Smooth muscle cell (in vitro differentiated cells): ENCODE measurements around the gene BACH2. TPM values are rescaled to one million over a fixed set of nuclear protein-coding genes. Genes with fewer than 3 reads are reported as not detected.

Source experiments
- DNase-seq: peaks from one replicate; lab custom pipeline; 2025; ENCODE audit not compliant: unreplicated experiment; lab: John Stamatoyannopoulos, UW
- H2AFZ ChIP-seq: fragments of 200-600 bp; sonication (generic); 2 replicates; pipeline ENCODE4 v1.6.0; 2016; ENCODE audit warnings: antibody characterized with exemption, low read depth, mild to moderate bottlenecking
- H3F3A ChIP-seq: fragments of 200-600 bp; sonication (generic); 2 replicates; pipeline ENCODE4 v1.6.0; 2017; ENCODE audit warnings: antibody characterized with exemption, low read depth
- H3K27ac ChIP-seq: fragments of 200-600 bp; sonication (generic); 2 replicates; pipeline ENCODE4 v1.5.1; 2016; ENCODE audit warnings: low read depth, mild to moderate bottlenecking
- H3K27me3 ChIP-seq: fragments of 200-600 bp; sonication (generic); 2 replicates; pipeline ENCODE4 v1.6.1; 2016; ENCODE audit warnings: low read depth, mild to moderate bottlenecking
- H3K36me3 ChIP-seq: fragments of 200-600 bp; sonication (generic); 2 replicates; pipeline ENCODE4 v1.5.1; 2016; ENCODE audit warnings: low read depth
- H3K4me1 ChIP-seq: fragments of 200-600 bp; sonication (generic); 2 replicates; pipeline ENCODE4 v1.5.1; 2016; ENCODE audit warnings: low read depth
- H3K4me2 ChIP-seq: fragments of 200-600 bp; sonication (generic); 2 replicates; pipeline ENCODE4 v1.6.0; 2016; ENCODE audit warnings: mild to moderate bottlenecking
- H3K4me3 ChIP-seq: fragments of 200-600 bp; sonication (generic); 2 replicates; pipeline ENCODE4 v1.5.1; 2016; ENCODE audit warnings: mild to moderate bottlenecking
- H3K79me2 ChIP-seq: fragments of 200-600 bp; sonication (generic); 2 replicates; pipeline ENCODE4 v1.6.0; 2016; ENCODE audit warnings: low read depth, mild to moderate bottlenecking
- H3K9ac ChIP-seq: fragments of 200-600 bp; sonication (generic); 2 replicates; pipeline ENCODE4 v1.6.0; 2016; ENCODE audit warnings: low read depth
- H3K9me3 ChIP-seq: fragments of 200-600 bp; sonication (generic); replicated peaks from 2 replicates; pipeline ENCODE4 v1.5.1; 2016; ENCODE audit warnings: low read depth
- H4K20me1 ChIP-seq: fragments of 200-600 bp; sonication (generic); 2 replicates; pipeline ENCODE4 v1.6.0; 2016; ENCODE audit warnings: low read depth
- WGBS: methylation state at CpG from one replicate; pipeline ENCODE4 v1.1.7; 2016; ENCODE audit warnings: low lambda C conversion rate; 5-methylcytosine and 5-hydroxymethylcytosine counted together
- polyA plus RNA-seq: library from polyadenylated mRNA; unstranded; fragments of >200 nt; fragmentation: Nextera tagmentation; extraction: Ambion mirVana; gene quantifications from 2 replicates; pipeline ENCODE4 v1.2.1, GENCODE V29; 2016
- total RNA-seq: library from RNA; depleted of rRNA; stranded (reverse); fragments of >200 nt; gene quantifications from 2 replicates; pipeline ENCODE4 v1.2.3, GENCODE V29; 2014
- TF ChIP-seq, protein P1 (sequence below): fragments of 200-600 bp; sonication (generic); IDR thresholded peaks from 2 replicates; pipeline ENCODE4 v1.5.1; 2017; ENCODE audit warnings: borderline replicate concordance, mild to moderate bottlenecking, antibody characterized with exemption; ENCODE audit not compliant: insufficient read depth, poor library complexity, severe bottlenecking

Gene BACH2
- total and polyA plus RNA-seq, 2 experiments from 2014 or later: 3.0 to 4.5 TPM

DNA sequence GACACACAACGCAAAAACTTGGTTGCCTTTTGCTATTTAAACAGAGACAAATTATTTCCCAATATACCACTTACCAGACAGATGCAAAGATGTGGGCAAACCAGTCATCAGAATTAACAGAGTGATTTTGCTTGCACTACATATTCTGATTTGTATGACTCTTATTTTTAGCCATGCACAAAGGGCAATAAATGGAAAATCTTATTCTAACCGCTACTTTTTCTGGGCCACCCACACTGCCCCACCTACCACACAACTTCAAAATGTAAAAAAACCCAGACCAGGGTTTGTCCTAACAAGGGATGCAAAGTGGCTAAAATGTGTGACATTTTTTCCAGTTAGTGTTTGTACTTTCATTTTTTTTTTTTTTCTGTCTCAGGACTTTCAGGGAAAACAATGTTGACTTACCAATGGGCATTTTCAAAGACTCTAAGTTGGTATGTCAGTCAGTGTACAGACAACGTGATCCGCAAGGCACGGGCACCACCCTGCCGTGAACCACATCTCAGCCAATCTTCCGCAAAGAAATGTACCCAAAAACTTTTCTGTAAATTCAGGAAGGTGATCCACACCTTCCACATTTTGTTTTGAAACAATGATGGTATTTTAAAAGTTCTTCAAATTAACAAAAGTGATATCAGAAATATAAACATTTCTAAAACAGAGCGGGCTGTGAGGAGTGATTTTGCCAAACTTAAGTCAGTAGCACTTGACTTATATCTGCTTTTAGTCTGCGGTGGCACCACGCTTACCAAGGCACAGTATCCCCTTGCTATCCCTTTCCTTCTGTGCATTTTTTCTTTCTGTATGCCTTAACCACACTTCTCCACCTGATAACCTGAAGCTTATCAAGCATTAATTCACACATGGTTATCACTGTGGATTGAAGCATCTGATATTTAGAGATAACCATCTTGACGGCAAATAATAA lies 216.8 kb downstream of the BACH2 start:
- Histone ChIP-seq H3K4me3 (no peak overlapping the region), H3K9ac (peak overlapping the region; percentile 68), H4K20me1 (no peaks in the 10 kb centered on the region), H3K4me2 (peak overlapping the region; percentile 56), H3K27ac (peak overlapping the region; percentile 87), H3K27me3 (no peaks in the 10 kb centered on the region), H3K9me3 (no peaks in the 10 kb centered on the region), H3F3A (no peaks in the 10 kb centered on the region), H2AFZ (no peak overlapping the region), H3K79me2 (no peaks in the 10 kb centered on the region), H3K4me1 (peaks cover 3% of the 10 kb centered on the region), H3K36me3 (no peaks in the 10 kb centered on the region)
- TF ChIP-seq, protein P1, sequence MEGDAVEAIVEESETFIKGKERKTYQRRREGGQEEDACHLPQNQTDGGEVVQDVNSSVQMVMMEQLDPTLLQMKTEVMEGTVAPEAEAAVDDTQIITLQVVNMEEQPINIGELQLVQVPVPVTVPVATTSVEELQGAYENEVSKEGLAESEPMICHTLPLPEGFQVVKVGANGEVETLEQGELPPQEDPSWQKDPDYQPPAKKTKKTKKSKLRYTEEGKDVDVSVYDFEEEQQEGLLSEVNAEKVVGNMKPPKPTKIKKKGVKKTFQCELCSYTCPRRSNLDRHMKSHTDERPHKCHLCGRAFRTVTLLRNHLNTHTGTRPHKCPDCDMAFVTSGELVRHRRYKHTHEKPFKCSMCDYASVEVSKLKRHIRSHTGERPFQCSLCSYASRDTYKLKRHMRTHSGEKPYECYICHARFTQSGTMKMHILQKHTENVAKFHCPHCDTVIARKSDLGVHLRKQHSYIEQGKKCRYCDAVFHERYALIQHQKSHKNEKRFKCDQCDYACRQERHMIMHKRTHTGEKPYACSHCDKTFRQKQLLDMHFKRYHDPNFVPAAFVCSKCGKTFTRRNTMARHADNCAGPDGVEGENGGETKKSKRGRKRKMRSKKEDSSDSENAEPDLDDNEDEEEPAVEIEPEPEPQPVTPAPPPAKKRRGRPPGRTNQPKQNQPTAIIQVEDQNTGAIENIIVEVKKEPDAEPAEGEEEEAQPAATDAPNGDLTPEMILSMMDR: no peak
- no peak for DNase-seq
- WGBS: 85% methylated on average over 11 of the region's 11 CpGs

DNA sequence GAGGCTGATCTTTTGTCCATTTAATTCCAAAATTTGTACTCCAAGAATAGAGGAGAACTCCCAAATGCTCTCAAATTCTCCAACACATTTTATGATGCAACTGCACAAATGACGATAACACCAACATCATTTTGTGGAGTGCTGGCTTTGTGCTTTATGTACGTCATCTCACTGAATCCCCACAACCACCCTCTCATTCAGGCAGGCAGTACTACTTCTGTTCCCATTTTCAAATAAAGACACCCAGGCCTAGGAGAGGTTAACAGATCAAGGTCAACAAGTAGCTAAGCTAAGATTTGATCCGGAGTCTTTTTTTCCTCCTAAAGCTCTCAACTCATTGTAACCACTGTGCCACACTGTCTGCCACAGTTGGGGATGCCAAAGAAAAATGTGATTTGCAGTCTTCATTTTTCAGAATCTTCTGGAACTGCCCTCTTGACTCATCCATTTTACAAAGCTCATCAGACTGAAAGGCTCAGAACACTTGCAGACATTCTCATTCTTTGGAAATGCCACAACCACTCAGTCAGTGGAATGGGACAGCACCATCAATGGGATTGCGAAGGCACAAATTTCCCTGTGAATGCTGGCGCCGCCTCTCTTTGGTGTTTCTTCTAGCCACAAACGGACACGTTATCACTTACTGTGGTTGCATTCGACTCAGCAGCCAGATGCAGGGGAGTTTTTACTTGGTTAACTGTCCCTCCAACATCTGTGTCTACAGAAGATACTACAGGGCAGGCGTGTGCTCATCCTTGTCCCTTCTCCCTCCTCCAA lies 217.9 kb downstream of the BACH2 start:
- H3K27me3 ChIP-seq: no peaks in the 10 kb centered on the region
- peak overlapping the region; percentile 56 for H3K4me2 ChIP-seq
- H2AFZ ChIP-seq: no peak overlapping the region
- H3K27ac ChIP-seq: peak overlapping the region; percentile 87
- no peaks in the 10 kb centered on the region for H3K9me3 ChIP-seq
- H3K36me3 ChIP-seq: no peaks in the 10 kb centered on the region
- H3F3A ChIP-seq: no peaks in the 10 kb centered on the region
- no peaks in the 10 kb centered on the region for H3K79me2 ChIP-seq
- 45% methylated on average over 10 of the region's 10 CpGs for WGBS
- TF ChIP-seq, protein P1: no peak
- peak overlapping the region; percentile 68 for H3K9ac ChIP-seq
- H3K4me1 ChIP-seq: peaks cover 14% of the 10 kb centered on the region
- no peaks in the 10 kb centered on the region for H4K20me1 ChIP-seq
- no peak for DNase-seq
- H3K4me3 ChIP-seq: no peak overlapping the region

DNA sequence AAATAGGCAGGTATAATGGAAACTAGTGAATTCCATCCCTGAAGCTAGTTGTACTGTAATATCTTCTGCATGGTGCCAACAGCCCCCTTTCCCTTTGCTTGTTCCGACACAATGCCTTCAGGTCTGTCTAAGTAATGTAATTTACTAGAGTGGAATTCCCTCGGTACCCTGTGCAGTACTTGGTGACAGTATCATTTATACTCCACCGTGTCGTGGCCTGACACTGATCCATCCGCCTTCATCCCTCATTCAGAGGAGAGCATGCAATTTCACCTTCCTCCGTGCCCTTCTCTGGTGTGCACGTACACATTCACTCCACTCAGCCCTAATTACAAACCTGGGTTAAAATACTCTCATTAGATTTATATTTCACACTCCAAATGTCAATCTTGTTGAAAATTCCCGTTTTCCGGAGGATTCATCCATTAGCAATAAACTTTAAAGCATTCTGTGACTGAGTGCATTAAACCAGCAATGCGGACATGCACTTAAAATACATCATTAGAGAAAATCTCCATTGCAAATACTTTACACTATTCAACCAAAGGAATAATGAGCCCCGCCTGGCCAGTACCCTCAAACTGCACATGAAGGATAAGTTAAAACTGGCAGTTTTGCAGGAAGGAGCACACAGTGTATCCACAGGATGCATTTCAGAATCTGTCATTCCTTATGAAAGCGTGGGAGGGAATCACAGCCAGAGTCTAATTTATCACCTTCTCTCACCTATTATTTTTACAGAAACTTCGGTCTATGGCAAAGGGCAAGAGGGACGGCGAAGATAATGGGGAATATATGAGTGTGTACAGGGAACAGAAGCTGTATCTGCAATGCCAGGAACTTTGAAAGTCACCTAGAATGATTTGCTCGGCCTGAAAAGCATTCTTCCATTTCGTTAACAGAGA lies 219.9 kb downstream of the BACH2 start:
- no peak for DNase-seq
- WGBS: 94% methylated on average over 17 of the region's 17 CpGs
- Histone ChIP-seq H3K4me1 (peaks cover 20% of the 10 kb centered on the region), H3F3A (no peaks in the 10 kb centered on the region), H4K20me1 (no peaks in the 10 kb centered on the region), H3K9ac (no peak overlapping the region), H3K4me3 (no peak overlapping the region), H3K27ac (no peak overlapping the region), H3K36me3 (no peaks in the 10 kb centered on the region), H2AFZ (no peak overlapping the region), H3K79me2 (no peaks in the 10 kb centered on the region), H3K4me2 (no peak overlapping the region), H3K9me3 (no peaks in the 10 kb centered on the region), H3K27me3 (no peaks in the 10 kb centered on the region)
- TF ChIP-seq, protein P1: no peak
